Measurements from ENCODE around the gene RNF166.

The RNF166 gene

GRCh38 chr16:88727871-88728270 lies 21.7 kb upstream of the RNF166 start:
- H3K36me3 ChIP-seq (ENCODE audit: control insufficient read depth, insufficient read depth, low read length), result peaks cover 48% of the 10 kb centered on the region
- no peak for DNase-seq (ENCODE audit: extremely low read depth, insufficient read length)
- TF ChIP-seq CTCF (IDR thresholded peaks at IDR 0.05; ENCODE audit: insufficient read depth, low read length, poor library complexity, severe bottlenecking), result no peak

GRCh38 chr16:88726981-88727380 lies 20.8 kb upstream of the RNF166 start:
- TF ChIP-seq CTCF (IDR thresholded peaks at IDR 0.05; ENCODE audit: insufficient read depth, low read length, poor library complexity, severe bottlenecking), result no peak
- no peak for DNase-seq (ENCODE audit: extremely low read depth, insufficient read length)
- Histone ChIP-seq H3K4me3 (replicated peaks; ENCODE audit: low read depth, low read length) (no peak overlapping the region), H3K36me3 (ENCODE audit: control insufficient read depth, insufficient read depth, low read length) (peaks cover 50% of the 10 kb centered on the region), H3K27me3 (replicated peaks; ENCODE audit: control insufficient read depth, insufficient read depth, low read length) (no peaks in the 10 kb centered on the region)

More at GRCh38 chr16:88727871-88728270, 21.7 kb upstream of the RNF166 start:
- no peaks in the 10 kb centered on the region for H3K27me3 ChIP-seq (replicated peaks; ENCODE audit: control insufficient read depth, insufficient read depth, low read length)
- H3K4me3 ChIP-seq (replicated peaks; ENCODE audit: low read depth, low read length), result no peak overlapping the region

- H3K4me3 ChIP-seq (replicated peaks; ENCODE audit: low read depth, low read length), result no peak overlapping the region
- H3K27me3 ChIP-seq (replicated peaks; ENCODE audit: control insufficient read depth, insufficient read depth, low read length), result no peaks in the 10 kb centered on the region
- TF ChIP-seq CTCF (IDR thresholded peaks at IDR 0.05; ENCODE audit: insufficient read depth, low read length, poor library complexity, severe bottlenecking), result no peak
- peaks cover 52% of the 10 kb centered on the region for H3K36me3 ChIP-seq (ENCODE audit: control insufficient read depth, insufficient read depth, low read length)
- no peak for DNase-seq (ENCODE audit: extremely low read depth, insufficient read length)
Observed at GRCh38 chr16:88726408-88726749, 20.2 kb upstream of the RNF166 start.

- Histone ChIP-seq H3K27me3 (replicated peaks; ENCODE audit: control insufficient read depth, insufficient read depth, low read length) (no peaks in the 10 kb centered on the region), H3K4me3 (replicated peaks; ENCODE audit: low read depth, low read length) (no peak overlapping the region), H3K36me3 (ENCODE audit: control insufficient read depth, insufficient read depth, low read length) (peaks cover 52% of the 10 kb centered on the region)
- no peak for DNase-seq (ENCODE audit: extremely low read depth, insufficient read length)
- no peak for TF ChIP-seq CTCF (IDR thresholded peaks at IDR 0.05; ENCODE audit: insufficient read depth, low read length, poor library complexity, severe bottlenecking)
Observed at GRCh38 chr16:88725609-88726407, 19.6 kb upstream of the RNF166 start.

DNA sequence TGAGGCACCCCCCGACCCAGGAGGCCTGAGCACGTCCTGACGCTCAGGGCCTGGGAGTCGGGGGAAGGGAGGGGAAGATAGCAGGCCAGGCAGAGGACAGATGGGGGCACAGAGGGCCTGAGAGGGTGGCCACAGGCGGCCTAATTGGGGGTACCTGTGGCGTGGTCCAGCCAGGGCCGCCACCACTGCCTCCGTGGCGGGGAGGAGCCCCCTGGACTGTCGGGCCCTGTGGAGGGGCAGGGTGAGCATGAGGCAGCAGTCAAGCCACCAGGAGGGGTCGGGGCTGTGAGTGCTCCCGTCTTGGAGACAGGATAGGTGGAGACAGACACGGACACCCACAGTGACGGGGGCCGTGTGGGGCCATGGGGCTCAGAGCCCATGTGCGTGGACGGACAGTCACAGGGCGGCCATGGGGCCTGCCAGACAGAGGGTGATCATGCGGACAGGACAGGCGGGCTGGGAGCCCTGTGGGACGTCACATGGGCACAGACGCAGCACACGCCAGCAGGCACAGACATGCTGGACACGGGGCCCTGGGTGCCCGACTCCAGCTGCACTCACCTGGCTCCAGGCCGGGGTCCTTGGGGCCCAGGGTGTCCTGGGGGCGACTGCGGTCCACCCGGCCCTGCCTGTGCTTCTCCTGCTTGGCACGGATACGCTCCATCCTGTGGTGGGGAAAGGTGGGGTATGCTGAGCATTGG lies 18.8 kb upstream of the RNF166 start:
- no peak for TF ChIP-seq CTCF (IDR thresholded peaks at IDR 0.05; ENCODE audit: insufficient read depth, low read length, poor library complexity, severe bottlenecking)

More for the DNA sequence above, 18.8 kb upstream of the RNF166 start:
- H3K36me3 ChIP-seq (ENCODE audit: control insufficient read depth, insufficient read depth, low read length), result peaks cover 55% of the 10 kb centered on the region
- no peak overlapping the region for H3K4me3 ChIP-seq (replicated peaks; ENCODE audit: low read depth, low read length)
- no peaks in the 10 kb centered on the region for H3K27me3 ChIP-seq (replicated peaks; ENCODE audit: control insufficient read depth, insufficient read depth, low read length)
- DNase-seq (ENCODE audit: extremely low read depth, insufficient read length), result no peak
